Liver (tissue), 9 donors: ENCODE results near the gene KCNQ1. TPM values are rescaled to one million over a fixed set of nuclear protein-coding genes. Genes with fewer than 3 reads are reported as not detected.

ENCODE experiments used
- DNase-seq: peaks from one replicate; pipeline ENCODE4 v3.0.0-alpha.2; 2017; ENCODE audit warnings: low spot score
- H3K27ac ChIP-seq, 2 donors: one replicate each; pipeline ENCODE4 v1.7.0; 2013; ENCODE audit warnings: inconsistent platforms in 2 of 2, low read length in 2 of 2, control low read depth in 1 of 2, low read depth in 1 of 2, mild to moderate bottlenecking in 1 of 2
- H3K27me3 ChIP-seq, 4 donors: one replicate each; pipeline versions ENCODE4 v1.6.1 to v1.7.0; 2013; ENCODE audit warnings: low read length in 3 of 4, inconsistent platforms in 1 of 4, mild to moderate bottlenecking in 1 of 4, moderate library complexity in 1 of 4; ENCODE audit not compliant: control insufficient read depth in 4 of 4, insufficient read depth in 4 of 4
- H3K36me3 ChIP-seq, 4 donors: one replicate each; pipeline versions ENCODE4 v1.6.1 to v1.7.0; 2013; ENCODE audit warnings: low read length in 3 of 4, mild to moderate bottlenecking in 3 of 4, low read depth in 1 of 4, moderate library complexity in 1 of 4; ENCODE audit not compliant: control insufficient read depth in 4 of 4, insufficient read depth in 3 of 4
- H3K4me1 ChIP-seq, 4 donors: one replicate each; pipeline versions ENCODE4 v1.6.1 to v1.7.0; 2013; ENCODE audit warnings: low read length in 3 of 4, mild to moderate bottlenecking in 3 of 4, moderate library complexity in 1 of 4; ENCODE audit not compliant: control insufficient read depth in 4 of 4, insufficient read depth in 4 of 4
- H3K4me3 ChIP-seq, 3 donors: one replicate each; pipeline versions ENCODE4 v1.6.1 to v1.7.0; 2013; ENCODE audit warnings: low read length in 3 of 3, control low read depth in 1 of 3, low read depth in 1 of 3, mild to moderate bottlenecking in 1 of 3
- H3K9ac ChIP-seq, 2 donors: one replicate each; pipeline ENCODE4 v1.7.0; 2013; ENCODE audit warnings: low read length in 2 of 2, mild to moderate bottlenecking in 2 of 2, moderate library complexity in 2 of 2, control low read depth in 1 of 2, low read depth in 1 of 2
- H3K9me3 ChIP-seq, 4 donors: one replicate each; pipeline versions ENCODE4 v1.6.1 to v1.7.0; 2013; ENCODE audit warnings: low read length in 3 of 4; ENCODE audit not compliant: control insufficient read depth in 4 of 4
- FOXA1 ChIP-seq: IDR thresholded peaks from 2 replicates; pipeline ENCODE4 v1.6.1; 2016; ENCODE audit warnings: antibody characterized with exemption
- FOXA2 ChIP-seq: IDR thresholded peaks from 2 replicates; pipeline ENCODE4 v1.6.1; 2016; ENCODE audit warnings: antibody characterized with exemption
- GABPA ChIP-seq, 2 donors: IDR thresholded peaks in 1 of 2; conservative IDR thresholded peaks in 1 of 2; 2 replicates each; pipeline ENCODE4 v1.6.1; 2016; ENCODE audit warnings: antibody characterized with exemption in 2 of 2, mild to moderate bottlenecking in 1 of 2, moderate library complexity in 1 of 2
- HNF4A ChIP-seq, 2 donors: conservative IDR thresholded peaks; 2 replicates each; pipeline ENCODE4 v1.6.1; 2016; ENCODE audit warnings: antibody characterized with exemption in 2 of 2, mild to moderate bottlenecking in 2 of 2
- HNF4G ChIP-seq: IDR thresholded peaks from 2 replicates; pipeline ENCODE4 v1.6.1; 2016; ENCODE audit warnings: antibody characterized with exemption
- NR2F2 ChIP-seq: IDR thresholded peaks from 2 replicates; pipeline ENCODE4 v1.6.1; 2016; ENCODE audit warnings: antibody characterized with exemption
- RAD21 ChIP-seq, 2 donors: IDR thresholded peaks; 2 replicates each; pipeline ENCODE4 v1.6.1; 2016; ENCODE audit warnings: antibody characterized with exemption in 2 of 2, mild to moderate bottlenecking in 2 of 2
- RXRA ChIP-seq, 2 donors: IDR thresholded peaks; 2 replicates each; pipeline ENCODE4 v1.6.1; 2017 to 2018; ENCODE audit warnings: antibody characterized with exemption in 2 of 2, mild to moderate bottlenecking in 1 of 2
- SP1 ChIP-seq: IDR thresholded peaks from 2 replicates; pipeline ENCODE4 v1.6.1; 2018; ENCODE audit warnings: antibody characterized with exemption, mild to moderate bottlenecking
- YY1 ChIP-seq: IDR thresholded peaks from 2 replicates; pipeline ENCODE4 v1.6.1; 2016; ENCODE audit warnings: antibody characterized with exemption, mild to moderate bottlenecking
- WGBS: extraction: QIAGEN DNeasy Blood & Tissue Kit; methylation state at CpG from one replicate; pipeline ENCODE4 v1.1.7; 2013; 5-methylcytosine and 5-hydroxymethylcytosine counted together
- polyA plus RNA-seq, 2 donors: library from polyadenylated mRNA; stranded (reverse) in 1 of 2; unstranded in 1 of 2; fragments of 200-250 nt in 1 of 2; fragments of >200 nt in 1 of 2; fragmentation: Nextera tagmentation in 1 of 2; extraction: Ambion mirVana in 1 of 2; gene quantifications; one replicate each; pipeline versions ENCODE4 v1.2.1 to v1.2.3, GENCODE V29; 2013 to 2015
- total RNA-seq, 2 donors: library from RNA; depleted of rRNA; stranded (reverse); fragments of >200 nt; gene quantifications; one replicate each; pipeline ENCODE4 v1.2.3, GENCODE V29; 2014
- TF ChIP-seq, protein P1 (sequence below): IDR thresholded peaks from 2 replicates; pipeline ENCODE4 v1.6.1; 2016; ENCODE audit warnings: antibody characterized with exemption
- TF ChIP-seq, protein P2 (sequence below): IDR thresholded peaks from 2 replicates; pipeline ENCODE4 v1.6.1; 2016; ENCODE audit warnings: antibody characterized with exemption
- TF ChIP-seq, protein P3 (sequence below): IDR thresholded peaks from 2 replicates; pipeline ENCODE4 v1.6.1; 2016; ENCODE audit warnings: antibody characterized with exemption, mild to moderate bottlenecking
- TF ChIP-seq, protein P4 (sequence below): fragments of 150-350 bp; IDR thresholded peaks from 2 replicates; pipeline ENCODE4 v1.5.1; 2017; ENCODE audit warnings: improper control_type of control experiment, low read depth, low read length; ENCODE audit not compliant: missing input control
- donor health status: healthy.
- donor health status: healthy.
- donor health status: healthy.
- donor health status: healthy.
- donor health status: healthy.

Gene KCNQ1
- total and polyA plus RNA-seq, 4 donors, result 0.31 to 2.2 (median 1.5) TPM

DNA sequence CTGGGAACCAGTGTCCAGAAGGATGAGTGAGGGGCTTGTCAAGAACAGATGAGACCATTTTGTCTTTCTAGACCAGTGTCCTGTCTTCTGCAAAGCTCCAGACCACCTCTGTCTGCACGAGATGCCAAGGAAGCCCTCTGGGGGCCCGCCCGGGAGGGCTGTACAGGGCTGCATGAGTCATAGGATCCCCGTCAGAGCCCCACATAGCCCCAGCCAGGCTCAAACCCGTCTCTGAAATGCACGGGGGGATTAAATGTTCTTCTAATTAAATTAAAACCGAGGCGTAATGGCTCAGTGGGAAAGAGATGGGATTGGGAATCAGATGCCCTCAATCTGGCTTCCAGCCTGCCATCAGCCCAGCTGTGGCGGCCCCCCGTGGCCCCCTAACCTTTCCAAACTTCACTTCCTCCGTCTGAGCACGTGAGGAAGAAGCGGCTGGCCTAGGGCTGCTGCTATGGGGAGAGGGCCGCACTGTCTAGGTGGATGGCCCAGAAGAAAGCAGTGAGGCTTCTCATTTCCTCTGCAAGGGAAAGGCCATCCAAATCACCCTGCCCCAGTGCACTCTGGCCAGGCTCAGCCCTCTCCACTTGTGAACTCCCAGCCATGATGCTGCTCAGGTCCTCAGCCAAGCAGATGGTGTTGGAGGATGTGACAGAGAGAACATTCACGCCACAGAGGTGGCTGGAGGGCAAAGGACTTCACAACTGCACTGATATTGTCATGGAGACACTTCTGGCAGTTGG lies 222.2 kb downstream of the KCNQ1 start:
- Histone ChIP-seq H3K9ac (no peak overlapping the region), H3K27me3 (no peaks in the 10 kb centered on the region), H3K36me3 (peaks cover 0 to 3% (median 0%) of the 10 kb centered on the region in 4 donors), H3K4me3 (no peak overlapping the region), H3K9me3 (peaks cover 0 to under 1% (median 0%) of the 10 kb centered on the region in 4 donors), H3K4me1 (peaks cover 0 to 5% (median 0%) of the 10 kb centered on the region in 4 donors), H3K27ac (no peak overlapping the region)
- peak in 1 of 2 donors; percentile 8 for TF ChIP-seq RXRA (IDR thresholded peaks at IDR 0.05)
- TF ChIP-seq FOXA1, result no peak
- DNase-seq, result no peak
- WGBS, result 88% methylated on average over 15 of the region's 15 CpGs

DNA sequence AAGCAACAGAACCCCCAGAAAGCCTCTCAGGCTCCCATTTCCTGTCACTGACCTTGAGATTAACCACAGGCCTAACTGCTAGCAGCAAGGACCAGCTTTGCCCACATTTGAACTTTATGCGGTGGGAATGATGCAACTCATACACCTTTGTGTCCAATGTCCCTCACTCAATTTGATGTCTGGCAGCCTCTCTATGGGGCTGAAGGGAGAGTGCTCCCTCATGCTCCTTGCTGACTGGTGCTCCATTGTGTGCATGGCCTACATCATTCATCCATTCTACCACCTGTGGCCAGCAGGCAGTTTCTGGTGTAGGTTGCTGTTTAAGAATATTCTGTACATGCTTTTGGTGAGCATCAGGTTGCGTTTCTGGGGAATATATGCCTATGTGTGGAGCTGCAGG lies 223.1 kb downstream of the KCNQ1 start:
- Histone ChIP-seq H3K27ac (no peak overlapping the region), H3K4me1 (peaks cover 0 to 5% (median 0%) of the 10 kb centered on the region in 4 donors), H3K9me3 (no peaks in the 10 kb centered on the region), H3K4me3 (no peak overlapping the region), H3K9ac (no peak overlapping the region), H3K36me3 (peaks cover 0 to 3% (median 0%) of the 10 kb centered on the region in 4 donors), H3K27me3 (no peaks in the 10 kb centered on the region)
- peak; percentile 19 for DNase-seq
- no peak for TF ChIP-seq HNF4G
- TF ChIP-seq, protein P1, sequence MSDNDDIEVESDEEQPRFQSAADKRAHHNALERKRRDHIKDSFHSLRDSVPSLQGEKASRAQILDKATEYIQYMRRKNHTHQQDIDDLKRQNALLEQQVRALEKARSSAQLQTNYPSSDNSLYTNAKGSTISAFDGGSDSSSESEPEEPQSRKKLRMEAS, result no peak
- TF ChIP-seq GABPA (IDR thresholded peaks at IDR 0.05 in 1 of 2, conservative IDR thresholded peaks at IDR 0.05 in 1 of 2), result no peak
- no peak for TF ChIP-seq RAD21 (IDR thresholded peaks at IDR 0.05)
- WGBS, result 76% methylated on average over 2 of the region's 2 CpGs

DNA sequence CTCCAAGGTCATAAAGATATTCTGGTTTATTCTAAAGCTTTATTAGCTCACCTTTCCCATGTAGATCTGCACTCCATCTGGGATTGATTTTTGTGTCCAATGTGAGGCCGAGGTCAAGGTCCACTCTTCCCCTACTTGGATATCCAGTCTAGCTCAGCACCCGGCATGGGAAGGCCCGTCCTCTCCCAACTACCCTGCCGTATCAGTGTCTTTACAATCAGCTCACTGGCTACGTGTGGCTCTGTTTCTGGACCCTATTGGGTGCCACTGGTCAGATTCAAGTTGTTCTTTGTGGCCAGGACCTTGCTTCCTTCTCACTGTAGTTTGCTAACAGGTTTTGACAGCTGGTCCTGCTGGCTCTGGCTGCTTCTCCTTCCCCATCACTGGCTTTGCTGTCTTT lies 224.1 kb downstream of the KCNQ1 start:
- Histone ChIP-seq H3K27me3 (no peaks in the 10 kb centered on the region), H3K4me1 (peaks cover 0 to 5% (median 0%) of the 10 kb centered on the region in 4 donors), H3K9ac (no peak overlapping the region), H3K36me3 (no peaks in the 10 kb centered on the region), H3K4me3 (no peak overlapping the region), H3K27ac (no peak overlapping the region), H3K9me3 (no peaks in the 10 kb centered on the region)
- WGBS, result 61% methylated on average over 5 of the region's 5 CpGs
- DNase-seq, result peak; percentile 17
- no peak for TF ChIP-seq SP1
- TF ChIP-seq NR2F2, result no peak
- TF ChIP-seq HNF4A (conservative IDR thresholded peaks at IDR 0.05), result peak; percentile 33 to 56
- TF ChIP-seq, protein P2, sequence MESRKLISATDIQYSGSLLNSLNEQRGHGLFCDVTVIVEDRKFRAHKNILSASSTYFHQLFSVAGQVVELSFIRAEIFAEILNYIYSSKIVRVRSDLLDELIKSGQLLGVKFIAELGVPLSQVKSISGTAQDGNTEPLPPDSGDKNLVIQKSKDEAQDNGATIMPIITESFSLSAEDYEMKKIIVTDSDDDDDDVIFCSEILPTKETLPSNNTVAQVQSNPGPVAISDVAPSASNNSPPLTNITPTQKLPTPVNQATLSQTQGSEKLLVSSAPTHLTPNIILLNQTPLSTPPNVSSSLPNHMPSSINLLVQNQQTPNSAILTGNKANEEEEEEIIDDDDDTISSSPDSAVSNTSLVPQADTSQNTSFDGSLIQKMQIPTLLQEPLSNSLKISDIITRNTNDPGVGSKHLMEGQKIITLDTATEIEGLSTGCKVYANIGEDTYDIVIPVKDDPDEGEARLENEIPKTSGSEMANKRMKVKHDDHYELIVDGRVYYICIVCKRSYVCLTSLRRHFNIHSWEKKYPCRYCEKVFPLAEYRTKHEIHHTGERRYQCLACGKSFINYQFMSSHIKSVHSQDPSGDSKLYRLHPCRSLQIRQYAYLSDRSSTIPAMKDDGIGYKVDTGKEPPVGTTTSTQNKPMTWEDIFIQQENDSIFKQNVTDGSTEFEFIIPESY, result no peak
- no peak for TF ChIP-seq FOXA2
- TF ChIP-seq YY1, result no peak
- no peak for TF ChIP-seq RAD21 (IDR thresholded peaks at IDR 0.05)
- no peak for TF ChIP-seq FOXA1
- no peak for TF ChIP-seq RXRA (IDR thresholded peaks at IDR 0.05)
- TF ChIP-seq GABPA (IDR thresholded peaks at IDR 0.05 in 1 of 2, conservative IDR thresholded peaks at IDR 0.05 in 1 of 2), result no peak
- peak; percentile 40 for TF ChIP-seq HNF4G
- TF ChIP-seq, protein P3, sequence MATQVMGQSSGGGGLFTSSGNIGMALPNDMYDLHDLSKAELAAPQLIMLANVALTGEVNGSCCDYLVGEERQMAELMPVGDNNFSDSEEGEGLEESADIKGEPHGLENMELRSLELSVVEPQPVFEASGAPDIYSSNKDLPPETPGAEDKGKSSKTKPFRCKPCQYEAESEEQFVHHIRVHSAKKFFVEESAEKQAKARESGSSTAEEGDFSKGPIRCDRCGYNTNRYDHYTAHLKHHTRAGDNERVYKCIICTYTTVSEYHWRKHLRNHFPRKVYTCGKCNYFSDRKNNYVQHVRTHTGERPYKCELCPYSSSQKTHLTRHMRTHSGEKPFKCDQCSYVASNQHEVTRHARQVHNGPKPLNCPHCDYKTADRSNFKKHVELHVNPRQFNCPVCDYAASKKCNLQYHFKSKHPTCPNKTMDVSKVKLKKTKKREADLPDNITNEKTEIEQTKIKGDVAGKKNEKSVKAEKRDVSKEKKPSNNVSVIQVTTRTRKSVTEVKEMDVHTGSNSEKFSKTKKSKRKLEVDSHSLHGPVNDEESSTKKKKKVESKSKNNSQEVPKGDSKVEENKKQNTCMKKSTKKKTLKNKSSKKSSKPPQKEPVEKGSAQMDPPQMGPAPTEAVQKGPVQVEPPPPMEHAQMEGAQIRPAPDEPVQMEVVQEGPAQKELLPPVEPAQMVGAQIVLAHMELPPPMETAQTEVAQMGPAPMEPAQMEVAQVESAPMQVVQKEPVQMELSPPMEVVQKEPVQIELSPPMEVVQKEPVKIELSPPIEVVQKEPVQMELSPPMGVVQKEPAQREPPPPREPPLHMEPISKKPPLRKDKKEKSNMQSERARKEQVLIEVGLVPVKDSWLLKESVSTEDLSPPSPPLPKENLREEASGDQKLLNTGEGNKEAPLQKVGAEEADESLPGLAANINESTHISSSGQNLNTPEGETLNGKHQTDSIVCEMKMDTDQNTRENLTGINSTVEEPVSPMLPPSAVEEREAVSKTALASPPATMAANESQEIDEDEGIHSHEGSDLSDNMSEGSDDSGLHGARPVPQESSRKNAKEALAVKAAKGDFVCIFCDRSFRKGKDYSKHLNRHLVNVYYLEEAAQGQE, result no peak
- TF ChIP-seq, protein P4, sequence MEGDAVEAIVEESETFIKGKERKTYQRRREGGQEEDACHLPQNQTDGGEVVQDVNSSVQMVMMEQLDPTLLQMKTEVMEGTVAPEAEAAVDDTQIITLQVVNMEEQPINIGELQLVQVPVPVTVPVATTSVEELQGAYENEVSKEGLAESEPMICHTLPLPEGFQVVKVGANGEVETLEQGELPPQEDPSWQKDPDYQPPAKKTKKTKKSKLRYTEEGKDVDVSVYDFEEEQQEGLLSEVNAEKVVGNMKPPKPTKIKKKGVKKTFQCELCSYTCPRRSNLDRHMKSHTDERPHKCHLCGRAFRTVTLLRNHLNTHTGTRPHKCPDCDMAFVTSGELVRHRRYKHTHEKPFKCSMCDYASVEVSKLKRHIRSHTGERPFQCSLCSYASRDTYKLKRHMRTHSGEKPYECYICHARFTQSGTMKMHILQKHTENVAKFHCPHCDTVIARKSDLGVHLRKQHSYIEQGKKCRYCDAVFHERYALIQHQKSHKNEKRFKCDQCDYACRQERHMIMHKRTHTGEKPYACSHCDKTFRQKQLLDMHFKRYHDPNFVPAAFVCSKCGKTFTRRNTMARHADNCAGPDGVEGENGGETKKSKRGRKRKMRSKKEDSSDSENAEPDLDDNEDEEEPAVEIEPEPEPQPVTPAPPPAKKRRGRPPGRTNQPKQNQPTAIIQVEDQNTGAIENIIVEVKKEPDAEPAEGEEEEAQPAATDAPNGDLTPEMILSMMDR, result no peak
